ENCODE data around the gene RS1.

DNA sequence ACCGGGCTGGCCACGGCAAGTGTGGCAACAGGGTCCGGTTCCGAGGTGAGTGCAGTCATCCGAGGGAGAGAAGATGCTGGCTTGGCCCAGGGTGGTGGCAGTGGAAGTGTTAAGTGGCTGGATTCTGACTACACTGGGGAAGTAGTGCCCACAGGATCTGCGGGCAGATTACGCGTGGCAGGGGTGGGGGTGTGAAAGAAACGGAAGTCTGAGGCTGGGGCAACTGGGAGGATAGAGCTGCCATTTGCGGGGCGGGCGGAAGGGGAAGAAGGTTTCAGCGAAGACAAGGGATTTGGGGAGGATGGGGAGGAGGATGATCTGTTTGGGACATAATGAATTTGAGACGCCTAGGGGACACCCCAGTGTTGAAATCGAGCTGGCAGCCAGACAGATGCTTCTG lies 5.3 kb downstream of the RS1 start:
- TF ChIP-seq, protein P1, sequence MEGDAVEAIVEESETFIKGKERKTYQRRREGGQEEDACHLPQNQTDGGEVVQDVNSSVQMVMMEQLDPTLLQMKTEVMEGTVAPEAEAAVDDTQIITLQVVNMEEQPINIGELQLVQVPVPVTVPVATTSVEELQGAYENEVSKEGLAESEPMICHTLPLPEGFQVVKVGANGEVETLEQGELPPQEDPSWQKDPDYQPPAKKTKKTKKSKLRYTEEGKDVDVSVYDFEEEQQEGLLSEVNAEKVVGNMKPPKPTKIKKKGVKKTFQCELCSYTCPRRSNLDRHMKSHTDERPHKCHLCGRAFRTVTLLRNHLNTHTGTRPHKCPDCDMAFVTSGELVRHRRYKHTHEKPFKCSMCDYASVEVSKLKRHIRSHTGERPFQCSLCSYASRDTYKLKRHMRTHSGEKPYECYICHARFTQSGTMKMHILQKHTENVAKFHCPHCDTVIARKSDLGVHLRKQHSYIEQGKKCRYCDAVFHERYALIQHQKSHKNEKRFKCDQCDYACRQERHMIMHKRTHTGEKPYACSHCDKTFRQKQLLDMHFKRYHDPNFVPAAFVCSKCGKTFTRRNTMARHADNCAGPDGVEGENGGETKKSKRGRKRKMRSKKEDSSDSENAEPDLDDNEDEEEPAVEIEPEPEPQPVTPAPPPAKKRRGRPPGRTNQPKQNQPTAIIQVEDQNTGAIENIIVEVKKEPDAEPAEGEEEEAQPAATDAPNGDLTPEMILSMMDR (IDR thresholded peaks at IDR 0.05), result no peak
- TF ChIP-seq POLR2A (IDR thresholded peaks at IDR 0.05), result no peak
